ENCODE data around the gene FAM53B. TPM values are rescaled to one million over a fixed set of nuclear protein-coding genes. Genes with fewer than 3 reads are reported as not detected.

Gene FAM53B
- total RNA-seq, 1 donor from 2014 or later: 35.9 TPM

DNA sequence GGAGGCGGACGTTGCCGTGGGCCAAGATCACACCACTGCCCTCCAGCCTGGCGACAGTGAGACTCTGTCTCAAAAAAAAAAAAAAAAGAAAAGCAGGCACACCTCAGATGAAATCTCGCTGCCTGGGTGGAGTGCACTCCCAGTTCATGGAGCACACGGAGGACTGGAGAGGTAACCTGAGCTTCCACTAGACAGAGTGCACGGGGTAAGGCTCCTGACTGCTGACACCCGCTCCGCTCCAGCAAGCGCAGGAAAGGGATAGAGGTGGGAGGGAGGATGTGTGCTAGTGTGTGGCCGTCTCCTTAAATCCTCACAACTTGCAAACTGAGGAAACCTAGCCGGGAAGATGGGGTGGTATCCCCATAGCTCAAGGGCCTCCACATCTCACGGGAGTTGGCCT lies 50.8 kb downstream of the FAM53B start:
- TF ChIP-seq, protein P1, sequence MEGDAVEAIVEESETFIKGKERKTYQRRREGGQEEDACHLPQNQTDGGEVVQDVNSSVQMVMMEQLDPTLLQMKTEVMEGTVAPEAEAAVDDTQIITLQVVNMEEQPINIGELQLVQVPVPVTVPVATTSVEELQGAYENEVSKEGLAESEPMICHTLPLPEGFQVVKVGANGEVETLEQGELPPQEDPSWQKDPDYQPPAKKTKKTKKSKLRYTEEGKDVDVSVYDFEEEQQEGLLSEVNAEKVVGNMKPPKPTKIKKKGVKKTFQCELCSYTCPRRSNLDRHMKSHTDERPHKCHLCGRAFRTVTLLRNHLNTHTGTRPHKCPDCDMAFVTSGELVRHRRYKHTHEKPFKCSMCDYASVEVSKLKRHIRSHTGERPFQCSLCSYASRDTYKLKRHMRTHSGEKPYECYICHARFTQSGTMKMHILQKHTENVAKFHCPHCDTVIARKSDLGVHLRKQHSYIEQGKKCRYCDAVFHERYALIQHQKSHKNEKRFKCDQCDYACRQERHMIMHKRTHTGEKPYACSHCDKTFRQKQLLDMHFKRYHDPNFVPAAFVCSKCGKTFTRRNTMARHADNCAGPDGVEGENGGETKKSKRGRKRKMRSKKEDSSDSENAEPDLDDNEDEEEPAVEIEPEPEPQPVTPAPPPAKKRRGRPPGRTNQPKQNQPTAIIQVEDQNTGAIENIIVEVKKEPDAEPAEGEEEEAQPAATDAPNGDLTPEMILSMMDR (conservative IDR thresholded peaks at IDR 0.05): no peak
- peak overlapping the region; percentile 75 for H3K27ac Mint-ChIP-seq
- H3K4me1 Mint-ChIP-seq (ENCODE audit: unreplicated experiment): peaks cover 30% of the 10 kb centered on the region
- no peak for DNase-seq (ENCODE audit: extremely low spot score, unreplicated experiment)
- peak overlapping the region; percentile 18 for H3K4me3 Mint-ChIP-seq
- H3K9me3 Mint-ChIP-seq: no peaks in the 10 kb centered on the region
- no peaks in the 10 kb centered on the region for H3K27me3 Mint-ChIP-seq
- peaks cover 25% of the 10 kb centered on the region for H3K36me3 Mint-ChIP-seq

DNA sequence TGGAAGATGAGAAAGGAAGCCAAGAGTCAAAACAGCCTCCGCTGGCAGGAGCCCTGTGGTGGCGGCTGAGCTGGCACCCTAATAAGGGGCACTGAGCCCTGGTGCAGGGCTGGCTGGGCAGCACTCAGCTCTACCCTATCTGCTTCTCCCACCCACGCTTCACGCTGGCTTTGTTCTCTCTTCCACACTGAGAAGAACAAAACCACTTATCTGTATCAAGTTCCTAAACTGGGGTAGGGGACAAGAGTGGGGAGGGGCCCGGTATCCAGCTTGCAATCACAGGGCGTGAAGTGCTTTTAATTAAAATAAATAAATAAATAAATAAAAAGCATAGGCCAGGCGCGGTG lies 52.1 kb downstream of the FAM53B start:
- peaks cover 25% of the 10 kb centered on the region for H3K36me3 Mint-ChIP-seq
- H3K27ac Mint-ChIP-seq: no peak overlapping the region
- no peak overlapping the region for H3K4me3 Mint-ChIP-seq
- H3K4me1 Mint-ChIP-seq (ENCODE audit: unreplicated experiment): peaks cover 29% of the 10 kb centered on the region
- no peaks in the 10 kb centered on the region for H3K9me3 Mint-ChIP-seq
- no peaks in the 10 kb centered on the region for H3K27me3 Mint-ChIP-seq
- TF ChIP-seq, protein P1 (conservative IDR thresholded peaks at IDR 0.05): no peak
- no peak for DNase-seq (ENCODE audit: extremely low spot score, unreplicated experiment)

DNA sequence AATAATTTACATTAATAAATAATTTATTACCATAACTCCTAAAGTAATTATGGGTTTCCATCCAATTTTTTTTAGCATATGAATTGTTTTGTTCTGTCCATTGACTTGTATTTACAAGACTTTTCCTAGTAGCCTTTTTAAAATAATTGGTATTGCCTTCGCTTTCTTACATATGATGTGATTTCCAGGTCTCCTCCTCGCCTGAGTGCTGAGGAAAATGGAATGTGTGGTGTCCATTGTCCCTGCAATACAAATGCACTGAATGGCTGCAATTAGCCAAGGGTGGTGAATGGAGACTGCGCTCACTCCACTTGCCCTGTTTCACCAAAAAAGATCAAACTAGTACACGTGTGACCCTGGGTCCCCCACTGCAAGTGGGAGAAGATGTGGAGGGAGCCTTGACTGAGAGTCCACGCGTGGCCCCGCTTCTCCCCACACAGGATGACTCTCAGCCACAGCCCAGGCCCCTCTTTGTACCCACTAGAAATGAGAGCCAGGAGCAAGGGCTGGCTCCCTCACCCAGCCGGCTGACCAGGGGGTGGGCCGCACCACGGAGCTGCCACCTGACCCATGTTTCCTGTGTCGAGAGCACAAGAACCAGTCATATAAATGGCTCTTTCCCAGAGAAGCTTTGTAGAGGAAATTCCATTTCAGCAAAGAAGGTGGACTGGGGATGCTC lies 52.6 kb downstream of the FAM53B start:
- DNase-seq (ENCODE audit: extremely low spot score, unreplicated experiment): no peak
- Mint-ChIP-seq H3K36me3 (peaks cover 25% of the 10 kb centered on the region), H3K27me3 (no peaks in the 10 kb centered on the region), H3K4me1 (ENCODE audit: unreplicated experiment) (peaks cover 29% of the 10 kb centered on the region), H3K27ac (no peak overlapping the region), H3K9me3 (no peaks in the 10 kb centered on the region), H3K4me3 (no peak overlapping the region)
- TF ChIP-seq, protein P1 (conservative IDR thresholded peaks at IDR 0.05): no peak

DNA sequence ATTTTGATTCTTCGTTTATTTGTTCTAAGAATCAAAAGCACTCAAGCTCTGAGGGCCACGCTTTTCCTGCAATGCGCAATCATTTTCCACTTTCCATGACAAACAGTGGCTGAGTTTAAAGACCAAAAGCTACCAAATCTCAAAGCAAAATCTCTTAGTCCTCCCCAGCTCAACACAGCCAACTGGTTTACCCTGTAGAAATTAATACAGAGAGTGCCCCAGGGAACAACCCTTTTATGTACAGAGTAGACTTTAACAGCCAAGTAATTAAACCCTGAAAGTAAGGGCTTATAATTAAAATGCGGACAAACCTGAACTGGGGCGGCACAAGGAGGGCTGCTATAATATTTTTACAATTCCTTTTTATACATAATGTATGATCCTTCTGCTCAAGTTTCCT lies 53.2 kb downstream of the FAM53B start:
- DNase-seq (ENCODE audit: extremely low spot score, unreplicated experiment): no peak
- H3K4me3 Mint-ChIP-seq: no peak overlapping the region
- H3K36me3 Mint-ChIP-seq: peaks cover 23% of the 10 kb centered on the region
- no peaks in the 10 kb centered on the region for H3K27me3 Mint-ChIP-seq
- H3K27ac Mint-ChIP-seq: no peak overlapping the region
- H3K9me3 Mint-ChIP-seq: no peaks in the 10 kb centered on the region
- TF ChIP-seq, protein P1 (conservative IDR thresholded peaks at IDR 0.05): no peak
- H3K4me1 Mint-ChIP-seq (ENCODE audit: unreplicated experiment): peaks cover 24% of the 10 kb centered on the region

DNA sequence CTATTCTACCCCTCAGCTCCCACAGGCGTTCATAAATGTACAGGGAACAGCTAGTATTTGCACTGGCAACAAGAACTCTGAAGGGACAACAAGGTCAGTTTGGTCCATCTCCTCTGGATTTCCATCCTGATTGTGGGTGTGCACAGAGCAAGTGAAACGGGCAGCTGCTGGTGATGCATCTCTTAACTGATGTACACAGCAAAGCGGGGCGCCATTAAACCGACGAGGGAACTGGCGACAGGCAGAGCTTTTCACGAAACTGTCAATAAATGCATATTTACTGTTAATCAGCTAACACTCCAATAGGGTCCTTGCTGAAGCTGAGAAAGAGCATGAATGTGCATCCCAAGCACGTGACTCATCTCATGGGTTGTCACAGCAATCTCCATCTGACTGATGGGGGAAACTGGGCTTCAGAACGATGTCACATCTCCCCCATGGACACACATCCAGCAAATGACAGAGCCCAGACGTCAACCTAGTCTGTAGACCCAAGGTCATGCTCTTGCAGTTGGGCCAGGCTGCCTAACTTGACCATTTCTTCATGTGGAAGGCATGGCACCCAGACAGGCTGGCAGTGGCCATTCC lies 54.2 kb downstream of the FAM53B start:
- no peak overlapping the region for H3K4me3 Mint-ChIP-seq

More for the DNA sequence above, 54.2 kb downstream of the FAM53B start:
- Mint-ChIP-seq H3K4me1 (ENCODE audit: unreplicated experiment) (peaks cover 17% of the 10 kb centered on the region), H3K27me3 (no peaks in the 10 kb centered on the region), H3K36me3 (peaks cover 19% of the 10 kb centered on the region), H3K9me3 (no peaks in the 10 kb centered on the region), H3K27ac (no peak overlapping the region)
- TF ChIP-seq, protein P1 (conservative IDR thresholded peaks at IDR 0.05): no peak
- no peak for DNase-seq (ENCODE audit: extremely low spot score, unreplicated experiment)

Measured in type B pancreatic cell (in vitro differentiated cells).